IMR-90 (cell line): ENCODE data around the gene AKAP12. TPM values are rescaled to one million over a fixed set of nuclear protein-coding genes. Genes with fewer than 3 reads are reported as not detected.

Experiments used
- ATAC-seq: fragments of 200-7000 bp; cut with Tn5 transposase; 2 replicates; pipeline ENCODE4 v1.9.1; 2020; ENCODE audit warnings: low read depth, mild to moderate bottlenecking, moderate library complexity
- BruUV-seq: library from RNA; stranded (reverse); fragments of 400-500 nt; replicated peaks from 2 replicates; lab custom pipeline; 2021; lab: Mats Ljungman, UMichigan
- CTCF ChIA-PET: fragments of 300-600 bp; formaldehyde crosslinking; extraction: SDS; loops from one replicate; lab custom pipeline; 2021; ENCODE audit warnings: antibody characterized with exemption; lab: Yijun Ruan, JAX
- POLR2A ChIA-PET: fragments of 300-600 bp; sonication (Branson Sonifier 250); formaldehyde crosslinking; loops from one replicate; lab custom pipeline; 2022; ENCODE audit warnings: antibody characterized with exemption; ENCODE audit not compliant: unreplicated experiment; lab: Charles Lee
- DNase-seq: peaks from one replicate; pipeline ENCODE4 v3.0.0; 2013
- H2AFZ ChIP-seq: replicated peaks from 2 replicates; pipeline ENCODE3; 2013; ENCODE audit warnings: low read length, mild to moderate bottlenecking; ENCODE audit not compliant: poor library complexity
- H2AK5ac ChIP-seq: 2 replicates; pipeline ENCODE4 v1.6.1; 2013; ENCODE audit warnings: low read depth, low read length, inconsistent platforms
- H2AK9ac ChIP-seq: replicated peaks from 2 replicates; pipeline ENCODE3; 2013; ENCODE audit warnings: mild to moderate bottlenecking, low read depth, low read length, moderate library complexity; ENCODE audit not compliant: poor library complexity
- H2BK120ac ChIP-seq: 2 replicates; pipeline ENCODE4 v1.6.1; 2013; ENCODE audit warnings: low read depth, low read length, inconsistent platforms
- H2BK15ac ChIP-seq: 3 replicates; pipeline ENCODE4 v1.6.1; 2013; ENCODE audit warnings: low read depth, low read length, inconsistent platforms
- H2BK20ac ChIP-seq: 2 replicates; pipeline ENCODE4 v1.6.1; 2013; ENCODE audit warnings: low read depth, mild to moderate bottlenecking, inconsistent platforms, low read length, moderate library complexity
- H2BK5ac ChIP-seq: 2 replicates; pipeline ENCODE4 v1.6.1; 2013; ENCODE audit warnings: mild to moderate bottlenecking, low read depth, low read length, inconsistent platforms; ENCODE audit not compliant: poor library complexity, severe bottlenecking
- H3K14ac ChIP-seq: replicated peaks from 2 replicates; pipeline ENCODE4 v1.6.1; 2013; ENCODE audit warnings: low read depth, low read length, inconsistent platforms
- H3K18ac ChIP-seq: 2 replicates; pipeline ENCODE4 v1.6.1; 2013; ENCODE audit warnings: low read depth, low read length, control low read depth
- H3K23ac ChIP-seq: 2 replicates; pipeline ENCODE4 v1.6.1; 2013; ENCODE audit warnings: low read depth, low read length, inconsistent platforms
- H3K27ac ChIP-seq: 2 replicates; pipeline ENCODE4 v1.5.1; 2013; ENCODE audit warnings: mild to moderate bottlenecking, control low read depth, low read length; ENCODE audit not compliant: insufficient read depth
- H3K27me3 ChIP-seq: 2 replicates; pipeline ENCODE4 v1.6.1; 2013; ENCODE audit warnings: low read length; ENCODE audit not compliant: control insufficient read depth, insufficient read depth
- H3K36me3 ChIP-seq: 2 replicates; pipeline ENCODE4 v1.6.1; 2013; ENCODE audit warnings: low read length, mixed read lengths; ENCODE audit not compliant: control insufficient read depth, insufficient read depth
- H3K4ac ChIP-seq: 2 replicates; pipeline ENCODE4 v1.6.1; 2013; ENCODE audit warnings: low read depth, low read length, inconsistent platforms
- H3K4me1 ChIP-seq: 2 replicates; pipeline ENCODE4 v1.6.1; 2013; ENCODE audit warnings: low read length, mixed read lengths; ENCODE audit not compliant: control insufficient read depth, insufficient read depth
- H3K4me2 ChIP-seq: 2 replicates; pipeline ENCODE4 v1.6.1; 2013; ENCODE audit warnings: low read depth, mild to moderate bottlenecking, control low read depth, low read length, moderate library complexity
- H3K4me3 ChIP-seq: 2 replicates; pipeline ENCODE4 v1.5.1; 2013; ENCODE audit warnings: low read depth, mild to moderate bottlenecking, control low read depth, low read length, moderate library complexity; ENCODE audit not compliant: insufficient read depth
- H3K56ac ChIP-seq: 2 replicates; pipeline ENCODE4 v1.6.1; 2013; ENCODE audit warnings: low read length, inconsistent platforms; ENCODE audit not compliant: insufficient read depth; ENCODE audit errors: extremely low read depth
- H3K79me1 ChIP-seq, 2 experiments: 2 replicates each; pipeline ENCODE4 v1.6.1; 2013; ENCODE audit warnings: low read length in 2 of 2, inconsistent platforms in 1 of 2, low read depth in 1 of 2
- H3K9ac ChIP-seq: 2 replicates; pipeline ENCODE4 v1.6.1; 2013; ENCODE audit warnings: low read depth, low read length, control low read depth
- H3K9me1 ChIP-seq: 2 replicates; pipeline ENCODE4 v1.6.1; 2013; ENCODE audit warnings: low read length, inconsistent platforms; ENCODE audit not compliant: insufficient read depth
- H3K9me3 ChIP-seq: 2 replicates; pipeline ENCODE4 v1.6.1; 2013; ENCODE audit warnings: low read length; ENCODE audit not compliant: control insufficient read depth, insufficient read depth
- H4K20me1 ChIP-seq: 2 replicates; pipeline ENCODE4 v1.6.1; 2013; ENCODE audit warnings: low read length, inconsistent platforms; ENCODE audit not compliant: insufficient read depth
- H4K5ac ChIP-seq: 2 replicates; pipeline ENCODE4 v1.6.1; 2013; ENCODE audit warnings: mild to moderate bottlenecking, low read depth, low read length, control low read depth
- H4K8ac ChIP-seq, 2 experiments: 2 replicates each; pipeline ENCODE4 v1.6.1; 2013; ENCODE audit warnings: low read depth in 2 of 2, low read length in 2 of 2, control low read depth in 1 of 2, inconsistent platforms in 1 of 2
- H4K91ac ChIP-seq: 2 replicates; pipeline ENCODE4 v1.6.1; 2013; ENCODE audit warnings: low read depth, low read length, inconsistent platforms; ENCODE audit not compliant: insufficient read depth
- BHLHE40 ChIP-seq: fragments of 150-350 bp; IDR thresholded peaks from 2 replicates; pipeline ENCODE4 v1.6.1; 2016; ENCODE audit warnings: mild to moderate bottlenecking, low read depth, low read length
- CEBPB ChIP-seq: IDR thresholded peaks from 2 replicates; pipeline ENCODE4 v1.6.1; 2012; ENCODE audit warnings: low read depth, low read length, improper control_type of control experiment
- CHD1 ChIP-seq: IDR thresholded peaks from 2 replicates; pipeline ENCODE4 v1.6.1; 2012; ENCODE audit warnings: low read depth, low read length, improper control_type of control experiment
- FOS ChIP-seq: fragments of 150-350 bp; IDR thresholded peaks from 2 replicates; pipeline ENCODE4 v1.6.1; 2016; ENCODE audit warnings: low read depth, low read length
- MAFK ChIP-seq: IDR thresholded peaks from 2 replicates; pipeline ENCODE4 v1.6.1; 2012; ENCODE audit warnings: low read depth, low read length, improper control_type of control experiment
- MAZ ChIP-seq: IDR thresholded peaks from 2 replicates; pipeline ENCODE4 v1.6.1; 2012; ENCODE audit warnings: low read depth, mild to moderate bottlenecking, low read length, improper control_type of control experiment, moderate library complexity, borderline replicate concordance
- MXI1 ChIP-seq: IDR thresholded peaks from 2 replicates; pipeline ENCODE4 v1.6.1; 2012; ENCODE audit warnings: low read depth, mild to moderate bottlenecking, low read length, moderate library complexity, borderline replicate concordance
- NFE2L2 ChIP-seq: fragments of 150-350 bp; IDR thresholded peaks from 2 replicates; pipeline ENCODE4 v1.6.1; 2016; ENCODE audit warnings: low read depth, mild to moderate bottlenecking, low read length
- POLR2A ChIP-seq: IDR thresholded peaks from 2 replicates; pipeline ENCODE4 v1.6.1; 2012; ENCODE audit warnings: mild to moderate bottlenecking, low read depth, low read length
- RAD21 ChIP-seq: IDR thresholded peaks from 2 replicates; pipeline ENCODE4 v1.6.1; 2012; ENCODE audit warnings: low read length, improper control_type of control experiment
- RCOR1 ChIP-seq: IDR thresholded peaks from 2 replicates; pipeline ENCODE4 v1.6.1; 2012; ENCODE audit warnings: mild to moderate bottlenecking, low read length, improper control_type of control experiment; ENCODE audit not compliant: insufficient replicate concordance
- RFX5 ChIP-seq: IDR thresholded peaks from 2 replicates; pipeline ENCODE4 v1.8.0; 2012; ENCODE audit warnings: low read depth, mild to moderate bottlenecking, low read length, moderate library complexity
- SMC3 ChIP-seq: fragments of 150-350 bp; IDR thresholded peaks from 2 replicates; pipeline ENCODE4 v1.6.1; 2016; ENCODE audit warnings: low read depth, mild to moderate bottlenecking, antibody characterized with exemption, low read length, moderate library complexity
- WGBS, 2 experiments: methylation state at CpG; one replicate each; pipeline versions ENCODE4 v1.1.5 to v1.1.7; 2013; ENCODE audit warnings: missing lambda C conversion rate in 2 of 2; ENCODE audit not compliant: insufficient read length in 1 of 2; ENCODE audit errors: extremely low coverage in 2 of 2; 5-methylcytosine and 5-hydroxymethylcytosine counted together
- dilution Hi-C: fragments of 300-500 bp; cut with HindIII; formaldehyde crosslinking; loops from one replicate; pipeline ENCODE4 v1.14.3; 2018; ENCODE audit warnings: low sequenced_read_pairs; ENCODE audit not compliant: unreplicated experiment
- in situ Hi-C: fragments of 300-500 bp; cut with MboI; formaldehyde crosslinking; loops from 3 replicates; pipeline ENCODE4 v1.14.3; 2019; ENCODE audit warnings: low sequenced_read_pairs, inconsistent platforms, mixed read lengths
- intact Hi-C: fragments of 100-400 bp; cut with micrococcal nuclease; formaldehyde crosslinking; loops from 2 replicates; pipeline ENCODE4 v1.10.0; 2022
- polyA plus RNA-seq, 3 experiments: library from polyadenylated mRNA; depleted of rRNA; stranded (reverse); fragments of >200 nt; gene quantifications; 2 replicates each; pipeline ENCODE4 v1.2.3, GENCODE V29; 2012; ENCODE audit warnings: low replicate concordance in 1 of 3
- total RNA-seq: library from RNA; depleted of rRNA; stranded (reverse); fragments of >200 nt; gene quantifications from 2 replicates; pipeline ENCODE4 v1.2.3, GENCODE V29; 2012
- TF ChIP-seq, protein P1 (sequence below): conservative IDR thresholded peaks from 2 replicates; pipeline ENCODE4 v1.5.1; 2012; ENCODE audit warnings: mild to moderate bottlenecking, low read depth, low read length, improper control_type of control experiment
- TF ChIP-seq, protein P2 (sequence below): fragments of 150-350 bp; IDR thresholded peaks from 2 replicates; pipeline ENCODE4 v1.6.1; 2017; ENCODE audit warnings: mild to moderate bottlenecking, antibody characterized with exemption, low read length, low read depth
- TF ChIP-seq, protein P3 (sequence below): fragments of 150-350 bp; IDR thresholded peaks from 2 replicates; pipeline ENCODE4 v1.6.1; 2016; ENCODE audit warnings: low read depth, mild to moderate bottlenecking, low read length, moderate library complexity, borderline replicate concordance

Gene AKAP12
- total and polyA plus RNA-seq, 2 of the 4 experiments (the other 2 are of a cell fraction) = 56.0 to 118 TPM

DNA sequence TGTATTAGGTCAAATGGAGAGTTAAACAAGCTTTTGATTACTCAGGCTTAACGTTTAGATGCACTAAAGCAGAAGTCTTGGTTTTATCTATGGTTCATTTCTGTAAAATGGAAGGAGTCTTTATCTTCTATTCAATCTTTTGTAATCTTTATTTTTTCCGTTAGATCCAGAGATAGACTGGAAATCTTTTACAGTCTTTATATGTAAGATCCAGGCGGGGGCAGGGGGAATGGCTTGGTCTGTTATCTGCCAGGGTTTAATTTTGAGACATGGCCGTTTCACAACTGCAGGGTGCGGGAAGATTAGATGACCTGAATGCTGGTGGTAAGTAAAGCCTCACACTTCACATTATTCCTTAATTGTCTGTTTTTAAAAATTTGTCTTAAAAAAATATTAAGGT, 3.7 kb downstream of the AKAP12 start:
- no peak overlapping the region for H2BK5ac ChIP-seq
- no peak overlapping the region for H2AFZ ChIP-seq
- H3K9me1 ChIP-seq = peaks cover 6% of the 10 kb centered on the region; the same call in 1 of the 2 replicates
- H3K4ac ChIP-seq = no peak overlapping the region
- DNase-seq (no peak), ATAC-seq (no peak)
- no peak overlapping the region for H4K91ac ChIP-seq
- H3K4me1 ChIP-seq = no peaks in the 10 kb centered on the region
- POLR2A ChIA-PET = no interaction called here
- intact Hi-C loops (loop anchor here (10.0 kb wide), 1 partner anchor 229 kb away; no protein-coding TSS in a partner anchor), dilution Hi-C loops (no loop called here), in situ Hi-C loops (no loop called here)
- no peak overlapping the region for H3K18ac ChIP-seq
- no peak overlapping the region for H3K14ac ChIP-seq
- H3K4me3 ChIP-seq = no peak overlapping the region
- H3K79me1 ChIP-seq = peaks cover 0 to 12% of the 10 kb centered on the region in 2 experiments; a peak in 2 of 4 replicates
- H3K9me3 ChIP-seq = no peaks in the 10 kb centered on the region
- no TSS peak for BruUV-seq
- no peak for TF ChIP-seq POLR2A
- TF ChIP-seq CHD1 = no peak
- TF ChIP-seq RFX5 = no peak
- TF ChIP-seq, protein P1, sequence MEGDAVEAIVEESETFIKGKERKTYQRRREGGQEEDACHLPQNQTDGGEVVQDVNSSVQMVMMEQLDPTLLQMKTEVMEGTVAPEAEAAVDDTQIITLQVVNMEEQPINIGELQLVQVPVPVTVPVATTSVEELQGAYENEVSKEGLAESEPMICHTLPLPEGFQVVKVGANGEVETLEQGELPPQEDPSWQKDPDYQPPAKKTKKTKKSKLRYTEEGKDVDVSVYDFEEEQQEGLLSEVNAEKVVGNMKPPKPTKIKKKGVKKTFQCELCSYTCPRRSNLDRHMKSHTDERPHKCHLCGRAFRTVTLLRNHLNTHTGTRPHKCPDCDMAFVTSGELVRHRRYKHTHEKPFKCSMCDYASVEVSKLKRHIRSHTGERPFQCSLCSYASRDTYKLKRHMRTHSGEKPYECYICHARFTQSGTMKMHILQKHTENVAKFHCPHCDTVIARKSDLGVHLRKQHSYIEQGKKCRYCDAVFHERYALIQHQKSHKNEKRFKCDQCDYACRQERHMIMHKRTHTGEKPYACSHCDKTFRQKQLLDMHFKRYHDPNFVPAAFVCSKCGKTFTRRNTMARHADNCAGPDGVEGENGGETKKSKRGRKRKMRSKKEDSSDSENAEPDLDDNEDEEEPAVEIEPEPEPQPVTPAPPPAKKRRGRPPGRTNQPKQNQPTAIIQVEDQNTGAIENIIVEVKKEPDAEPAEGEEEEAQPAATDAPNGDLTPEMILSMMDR = no peak
- TF ChIP-seq FOS = no peak
- no peak for TF ChIP-seq RAD21
- TF ChIP-seq BHLHE40 = no peak
- TF ChIP-seq, protein P2, sequence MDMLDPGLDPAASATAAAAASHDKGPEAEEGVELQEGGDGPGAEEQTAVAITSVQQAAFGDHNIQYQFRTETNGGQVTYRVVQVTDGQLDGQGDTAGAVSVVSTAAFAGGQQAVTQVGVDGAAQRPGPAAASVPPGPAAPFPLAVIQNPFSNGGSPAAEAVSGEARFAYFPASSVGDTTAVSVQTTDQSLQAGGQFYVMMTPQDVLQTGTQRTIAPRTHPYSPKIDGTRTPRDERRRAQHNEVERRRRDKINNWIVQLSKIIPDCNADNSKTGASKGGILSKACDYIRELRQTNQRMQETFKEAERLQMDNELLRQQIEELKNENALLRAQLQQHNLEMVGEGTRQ = no peak
- TF ChIP-seq, protein P3, sequence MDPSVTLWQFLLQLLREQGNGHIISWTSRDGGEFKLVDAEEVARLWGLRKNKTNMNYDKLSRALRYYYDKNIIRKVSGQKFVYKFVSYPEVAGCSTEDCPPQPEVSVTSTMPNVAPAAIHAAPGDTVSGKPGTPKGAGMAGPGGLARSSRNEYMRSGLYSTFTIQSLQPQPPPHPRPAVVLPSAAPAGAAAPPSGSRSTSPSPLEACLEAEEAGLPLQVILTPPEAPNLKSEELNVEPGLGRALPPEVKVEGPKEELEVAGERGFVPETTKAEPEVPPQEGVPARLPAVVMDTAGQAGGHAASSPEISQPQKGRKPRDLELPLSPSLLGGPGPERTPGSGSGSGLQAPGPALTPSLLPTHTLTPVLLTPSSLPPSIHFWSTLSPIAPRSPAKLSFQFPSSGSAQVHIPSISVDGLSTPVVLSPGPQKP = no peak
- no peak for TF ChIP-seq CEBPB
- TF ChIP-seq MAFK = no peak
- TF ChIP-seq SMC3 = no peak
- no peak for TF ChIP-seq MXI1
- no peak for TF ChIP-seq MAZ
- no peak for TF ChIP-seq RCOR1
- no peak for TF ChIP-seq NFE2L2
- no peak overlapping the region for H4K5ac ChIP-seq
- H3K56ac ChIP-seq = no peak overlapping the region
- H3K36me3 ChIP-seq = peaks cover 6% of the 10 kb centered on the region; the same call in 1 of the 2 replicates
- no peak overlapping the region for H2AK5ac ChIP-seq
- no peak overlapping the region for H3K23ac ChIP-seq
- CTCF ChIA-PET = no interaction called here
- no peak overlapping the region for H4K8ac ChIP-seq
- H2BK15ac ChIP-seq = no peak overlapping the region
- H2BK20ac ChIP-seq = no peak overlapping the region
- H3K27ac ChIP-seq = no peak overlapping the region
- WGBS, 2 experiments = no CpG with 5 or more reads among the region's 5 CpGs
- peaks cover 6% of the 10 kb centered on the region; the same call in 1 of the 2 replicates for H4K20me1 ChIP-seq
- H3K4me2 ChIP-seq = no peak overlapping the region
- no peaks in the 10 kb centered on the region for H3K27me3 ChIP-seq
- no peak overlapping the region for H2AK9ac ChIP-seq
- H2BK120ac ChIP-seq = no peak overlapping the region
- H3K9ac ChIP-seq = no peak overlapping the region
